GM12864 (cell line): ENCODE data around the gene TNFRSF25.
A peak's percentile ranks its signal among the peaks of the same experiment; 100 is the strongest.

ENCODE experiments used
- DNase-seq: peaks from one replicate; pipeline ENCODE4 v3.0.0-alpha.2; 2011; ENCODE audit warnings: low read depth
- H3K4me3 ChIP-seq: 2 replicates; pipeline ENCODE4 v1.5.1; 2011; ENCODE audit warnings: mild to moderate bottlenecking, low read depth, low read length, control low read depth
- CTCF ChIP-seq: IDR thresholded peaks from 2 replicates; pipeline ENCODE4 v1.5.1; 2011; ENCODE audit warnings: low read depth, mild to moderate bottlenecking, moderate library complexity, low read length, control low read depth, inconsistent platforms; ENCODE audit errors: missing control alignments

The TNFRSF25 gene

GRCh38 chr1:6483017-6483760 lies 17.2 kb upstream of the TNFRSF25 start:
- H3K4me3 ChIP-seq: no peak overlapping the region
- DNase-seq: no peak
- TF ChIP-seq CTCF: no peak

- no peak overlapping the region for H3K4me3 ChIP-seq
- DNase-seq: no peak
- no peak for TF ChIP-seq CTCF
These were observed 15.8 kb upstream of the TNFRSF25 start for GRCh38 chr1:6481820-6482219.

GRCh38 chr1:6477039-6477820 lies 11.3 kb upstream of the TNFRSF25 start:
- TF ChIP-seq CTCF: no peak
- DNase-seq: no peak
- no peak overlapping the region for H3K4me3 ChIP-seq

- DNase-seq: no peak
- no peak overlapping the region for H3K4me3 ChIP-seq
- TF ChIP-seq CTCF: no peak
These were observed 10.5 kb upstream of the TNFRSF25 start for GRCh38 chr1:6476483-6476882.

- H3K4me3 ChIP-seq: no peak overlapping the region
- DNase-seq: no peak
- TF ChIP-seq CTCF: peak; percentile 98
These were observed 9.6 kb upstream of the TNFRSF25 start for GRCh38 chr1:6475381-6476133.

- H3K4me3 ChIP-seq: no peak overlapping the region
- TF ChIP-seq CTCF: no peak
- DNase-seq: no peak
These were observed 8.9 kb upstream of the TNFRSF25 start for GRCh38 chr1:6474815-6475282.
